GM21367 (cell line): Measurements from ENCODE around the gene IFITM5.

Experiments used
- ATAC-seq: cut with Tn5 transposase; IDR thresholded peaks from one replicate; pipeline ENCODE4 v1.9.1; 2021; ENCODE audit not compliant: unreplicated experiment

The IFITM5 gene

DNA sequence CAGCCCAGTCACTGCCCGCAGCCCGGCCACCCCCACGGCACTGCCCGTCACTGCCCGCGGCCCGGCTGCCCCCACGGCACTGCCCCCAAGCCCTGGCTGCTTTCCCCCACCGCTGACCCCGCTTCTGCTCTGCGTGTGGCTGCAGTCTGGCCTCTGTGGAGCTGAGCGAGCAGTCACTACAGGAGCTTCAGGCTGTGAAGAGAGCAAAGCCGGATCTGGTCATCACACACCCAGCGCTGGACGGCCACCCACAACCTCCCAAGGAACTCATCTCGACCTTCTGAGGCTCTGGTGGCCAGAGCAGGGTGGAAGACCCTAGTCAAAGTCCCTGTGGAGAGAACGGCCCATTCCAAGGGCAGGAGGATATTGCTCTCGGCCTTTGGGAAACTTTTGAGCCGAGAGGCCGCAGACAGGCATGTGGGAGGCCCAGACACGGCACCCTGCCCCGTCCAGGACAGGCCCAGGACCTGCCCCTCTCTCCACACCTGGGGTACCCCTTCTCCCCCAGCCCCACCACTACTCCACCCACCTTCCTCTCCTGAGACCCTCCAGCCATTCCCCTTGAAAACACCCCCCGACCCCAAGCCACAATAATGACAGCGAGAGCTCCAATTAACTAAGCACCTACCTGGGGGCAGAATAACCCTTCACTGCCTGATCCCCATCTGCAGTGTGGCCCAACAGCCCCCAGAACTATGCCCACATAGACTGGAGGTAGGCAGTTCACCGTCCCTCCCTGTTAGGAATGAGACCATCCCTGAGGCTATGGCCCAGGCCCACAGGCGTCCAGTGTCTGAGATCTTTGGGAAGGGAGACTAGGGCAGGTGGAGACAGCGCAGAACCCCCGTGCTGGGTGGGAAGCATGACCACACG, 14.1 kb downstream of the IFITM5 start:
- ATAC-seq: no peak

DNA sequence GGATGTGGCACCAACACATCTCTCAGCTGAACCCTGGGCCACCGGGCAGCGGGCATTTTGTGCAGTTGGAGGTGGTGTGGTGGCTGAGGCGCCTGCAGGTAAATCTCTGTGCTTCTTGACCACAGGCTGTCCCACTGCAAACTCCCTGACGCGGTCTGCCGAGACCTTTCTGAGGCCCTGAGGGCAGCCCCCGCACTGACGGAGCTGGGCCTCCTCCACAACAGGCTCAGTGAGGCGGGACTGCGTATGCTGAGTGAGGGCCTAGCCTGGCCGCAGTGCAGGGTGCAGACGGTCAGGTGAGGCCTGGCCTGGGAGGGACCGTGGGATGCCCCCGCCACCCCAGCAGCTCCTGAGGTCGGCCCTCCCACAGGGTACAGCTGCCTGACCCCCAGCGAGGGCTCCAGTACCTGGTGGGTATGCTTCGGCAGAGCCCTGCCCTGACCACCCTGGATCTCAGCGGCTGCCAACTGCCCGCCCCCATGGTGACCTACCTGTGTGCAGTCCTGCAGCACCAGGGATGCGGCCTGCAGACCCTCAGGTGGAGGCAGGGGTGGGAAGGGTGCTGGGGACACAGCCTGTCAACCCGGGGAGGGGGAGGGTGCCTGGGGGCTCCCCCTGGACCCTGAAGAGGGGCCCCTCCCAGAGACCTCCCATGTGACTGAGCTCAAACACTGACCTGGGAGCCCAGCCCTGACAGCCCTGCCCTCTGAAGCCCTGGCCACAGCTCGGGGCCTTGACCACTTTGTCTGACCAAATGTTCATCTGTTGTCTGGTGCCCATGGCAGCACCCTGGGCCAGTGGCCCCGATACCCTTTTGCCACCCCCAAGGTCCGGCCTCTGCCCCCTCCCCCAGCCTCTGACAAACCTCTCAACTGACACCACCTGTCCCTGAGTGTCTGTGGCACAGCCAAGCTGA, 15.0 kb downstream of the IFITM5 start:
- no peak for ATAC-seq

- no peak for ATAC-seq
Observed at GRCh38 chr11:283405-284104, 15.8 kb downstream of the IFITM5 start.

GRCh38 chr11:282630-283360, 16.5 kb downstream of the IFITM5 start:
- ATAC-seq: no peak

- no peak for ATAC-seq
Observed at GRCh38 chr11:282171-282570, 17.2 kb downstream of the IFITM5 start.

GRCh38 chr11:281486-282161, 17.7 kb downstream of the IFITM5 start:
- no peak for ATAC-seq

DNA sequence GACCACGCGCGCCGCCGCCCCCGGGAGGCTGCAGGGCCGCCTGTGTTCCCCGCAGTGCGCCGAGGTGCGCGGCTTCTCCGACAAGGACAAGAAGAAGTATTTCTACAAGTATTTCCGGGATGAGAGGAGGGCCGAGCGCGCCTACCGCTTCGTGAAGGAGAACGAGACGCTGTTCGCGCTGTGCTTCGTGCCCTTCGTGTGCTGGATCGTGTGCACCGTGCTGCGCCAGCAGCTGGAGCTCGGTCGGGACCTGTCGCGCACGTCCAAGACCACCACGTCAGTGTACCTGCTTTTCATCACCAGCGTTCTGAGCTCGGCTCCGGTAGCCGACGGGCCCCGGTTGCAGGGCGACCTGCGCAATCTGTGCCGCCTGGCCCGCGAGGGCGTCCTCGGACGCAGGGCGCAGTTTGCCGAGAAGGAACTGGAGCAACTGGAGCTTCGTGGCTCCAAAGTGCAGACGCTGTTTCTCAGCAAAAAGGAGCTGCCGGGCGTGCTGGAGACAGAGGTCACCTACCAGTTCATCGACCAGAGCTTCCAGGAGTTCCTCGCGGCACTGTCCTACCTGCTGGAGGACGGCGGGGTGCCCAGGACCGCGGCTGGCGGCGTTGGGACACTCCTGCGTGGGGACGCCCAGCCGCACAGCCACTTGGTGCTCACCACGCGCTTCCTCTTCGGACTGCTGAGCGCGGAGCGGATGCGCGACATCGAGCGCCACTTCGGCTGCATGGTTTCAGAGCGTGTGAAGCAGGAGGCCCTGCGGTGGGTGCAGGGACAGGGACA, 18.4 kb downstream of the IFITM5 start:
- ATAC-seq: no peak

- no peak for ATAC-seq
Observed at GRCh38 chr11:279966-280705, 19.2 kb downstream of the IFITM5 start.

- ATAC-seq: no peak
Observed at GRCh38 chr11:279040-279965, 20.0 kb downstream of the IFITM5 start.

GRCh38 chr11:278001-278951, 21.1 kb downstream of the IFITM5 start, which contains the start of gene NLRP6:
Gene NLRP6 (plus strand): TSS chr11:278407. CDS start chr11:278570, 163 bp downstream.
- ATAC-seq: no peak

DNA sequence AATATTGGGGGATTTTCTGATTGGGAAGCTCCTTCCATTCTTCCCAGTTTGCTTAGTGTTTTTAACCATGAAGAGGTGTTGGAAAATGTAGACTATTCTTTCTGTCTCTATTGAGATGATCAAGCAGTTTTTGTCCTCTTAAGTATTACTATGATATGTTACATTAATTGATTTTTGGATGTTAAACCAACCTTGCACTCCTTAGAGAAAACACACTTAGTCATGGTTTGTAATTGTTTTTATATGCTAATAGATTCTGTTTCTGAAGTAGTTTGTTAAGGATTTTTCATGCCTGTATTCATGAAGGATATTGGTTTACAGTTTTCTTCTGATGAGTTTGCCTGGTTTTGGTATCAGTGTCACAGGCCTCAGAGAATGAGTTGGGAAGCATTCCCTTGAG, 23.1 kb downstream of the IFITM5 start:
- ATAC-seq: no peak

- no peak for ATAC-seq
Observed at GRCh38 chr11:272931-273198, 26.5 kb downstream of the IFITM5 start.

DNA sequence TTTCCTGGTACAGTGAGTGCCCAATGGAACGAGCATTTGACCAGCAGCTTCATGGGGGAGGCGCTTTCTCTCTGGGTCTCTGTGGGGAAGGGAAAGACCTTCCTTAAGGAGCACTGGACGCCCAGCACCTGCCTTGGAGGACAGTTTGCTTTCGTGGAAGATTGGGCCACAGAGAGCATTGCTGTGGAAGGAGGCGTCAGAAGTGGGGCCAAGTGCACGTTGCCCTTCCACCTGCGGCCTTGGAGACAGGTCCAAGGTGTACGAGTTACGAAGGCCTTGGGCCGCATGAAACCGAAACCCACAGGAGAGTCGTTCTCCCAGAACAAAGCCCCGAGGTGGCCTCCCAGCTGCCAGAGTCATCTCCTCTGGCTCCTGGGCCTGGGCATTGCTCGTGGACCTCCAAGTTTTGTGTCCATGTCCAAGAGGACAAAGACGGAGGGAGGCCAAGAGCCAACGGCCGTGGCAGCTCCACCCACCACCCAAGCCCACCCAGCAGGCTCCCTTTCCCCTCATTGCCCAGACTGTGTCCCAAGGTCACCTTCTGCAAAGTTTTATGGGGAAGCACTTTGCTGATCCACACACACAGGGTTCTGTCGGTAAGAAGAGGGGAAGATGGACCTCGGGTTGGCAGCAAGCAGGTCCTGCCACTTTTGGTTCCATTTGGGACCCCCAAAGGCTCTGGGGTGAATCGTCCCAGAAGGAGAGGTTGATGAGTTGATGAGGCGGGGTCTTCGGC, 27.0 kb downstream of the IFITM5 start:
- no peak for ATAC-seq

DNA sequence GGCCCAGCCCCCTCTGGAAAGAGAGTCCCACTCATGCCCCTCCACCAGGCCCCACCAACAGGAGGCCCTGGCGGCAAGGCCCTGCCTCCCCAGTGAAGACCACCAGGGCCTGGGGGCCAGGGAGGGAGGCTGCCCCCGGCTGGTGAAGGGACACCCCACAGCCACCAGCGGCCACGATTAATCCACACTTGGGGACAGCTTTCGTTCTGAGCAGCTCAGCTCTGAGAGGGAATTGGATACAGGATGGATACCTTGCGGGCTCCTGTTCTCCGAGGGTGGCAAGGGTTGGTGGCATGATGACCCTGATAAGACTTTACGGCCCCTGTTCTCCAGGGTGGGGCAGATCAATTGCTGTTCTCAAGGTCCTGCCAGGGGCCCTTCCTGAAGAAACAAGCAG, 28.0 kb downstream of the IFITM5 start:
- no peak for ATAC-seq

- ATAC-seq: no peak
Observed at GRCh38 chr11:270451-271318, 28.6 kb downstream of the IFITM5 start.
